ENCODE data around the gene RPL18A. TPM values are rescaled to one million over a fixed set of nuclear protein-coding genes. Genes with fewer than 3 reads are reported as not detected.

The RPL18A gene
- total and polyA plus RNA-seq, 2 of the 13 experiments (the other 11 are each of a cell fraction or from before 2014, with no cell fraction given) = 1,471 to 2,004 TPM

DNA sequence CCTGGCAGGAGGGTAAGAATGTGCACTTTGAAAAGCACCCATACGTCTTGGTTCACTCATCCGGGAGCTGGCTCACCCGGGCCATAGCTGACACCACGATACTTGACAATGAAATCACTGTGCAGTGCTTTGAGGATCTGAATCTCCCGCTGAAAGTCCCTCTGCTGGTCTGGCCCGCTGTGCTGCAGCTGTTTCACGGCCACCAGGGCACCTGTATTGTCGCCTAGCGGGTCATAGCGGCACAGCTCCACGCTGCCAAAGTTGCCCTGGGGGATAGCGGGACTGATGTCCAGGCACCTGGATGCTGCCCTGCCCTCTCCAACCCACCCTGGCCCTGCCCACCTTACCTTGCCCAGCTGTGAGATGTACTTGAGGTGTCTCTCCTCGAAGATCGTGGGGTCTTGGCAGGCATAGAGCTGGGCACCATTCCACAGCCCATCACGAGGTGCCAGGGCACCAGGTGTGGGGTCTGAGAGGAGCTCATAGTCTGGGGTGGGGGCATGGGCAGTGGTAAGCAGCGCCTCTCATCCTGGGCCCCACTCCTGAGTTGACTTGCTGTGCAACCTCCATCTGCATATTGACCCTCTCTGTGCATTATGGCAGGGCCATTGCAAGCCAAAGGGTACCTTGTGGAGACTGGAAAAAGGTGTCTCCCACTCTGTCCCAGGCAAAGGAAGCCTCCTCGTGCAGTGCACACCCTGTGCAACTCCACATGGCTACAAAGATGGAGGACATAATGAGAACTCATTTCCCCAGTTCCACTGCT, 27.1 kb upstream of the RPL18A start:
- H3K4me1 ChIP-seq (ENCODE audit: insufficient read depth, low read length) = no peaks in the 10 kb centered on the region
- no peaks in the 10 kb centered on the region for H3K79me2 ChIP-seq (ENCODE audit: insufficient read depth, low read length)
- ChIA-PET POLR2A (no interaction called here), CTCF (ENCODE audit: low intra/inter-chr PET ratio, low total read pairs) (no interaction called here)
- no peak overlapping the region for H3K4me2 ChIP-seq (ENCODE audit: low read depth, low read length)
- no peaks in the 10 kb centered on the region for H4K20me1 ChIP-seq (ENCODE audit: insufficient read depth, low read length)
- in situ Hi-C loops (cut with HindIII; ENCODE audit: extremely low pct_ligation_motif_present, low pct_unique_long_range_greater_than_20kb) (no loop called here), intact Hi-C loops (cut with micrococcal nuclease; ENCODE audit: unreplicated experiment) (no loop called here)
- WGBS (ENCODE audit: low lambda C conversion rate) = 88% methylated on average over 15 of the region's 17 CpGs
- H3K27ac ChIP-seq (ENCODE audit: extremely low read length, insufficient read depth, low read length) = no peak overlapping the region
- no peak overlapping the region for H3K4me3 ChIP-seq (replicated peaks in 1 of 3; ENCODE audit: insufficient read depth in 1 of 3, low read depth in 2 of 3, low read length in 3 of 3)
- ATAC-seq (no peak), DNase-seq (ENCODE audit: low spot score) (no peak), FAIRE-seq (no peak)
- no peaks in the 10 kb centered on the region for H3K27me3 ChIP-seq (ENCODE audit: control insufficient read depth in 1 of 2, insufficient read depth in 2 of 2, low read length in 2 of 2)
- H2AFZ ChIP-seq (ENCODE audit: low read length) = no peak overlapping the region
- H3K9ac ChIP-seq (ENCODE audit: insufficient read depth, low read depth, low read length) = no peak overlapping the region
- H3K9me3 ChIP-seq (ENCODE audit: low read length) = no peaks in the 10 kb centered on the region
- no TSS peak for BruUV-seq (replicated peaks)
- no peaks in the 10 kb centered on the region; a peak in 3 of 5 replicates for H3K36me3 ChIP-seq (replicated peaks in 1 of 2; ENCODE audit: control insufficient read depth in 1 of 2, insufficient read depth in 2 of 2, low read length in 2 of 2)
- TF ChIP-seq ZNF337 (CRISPR knock-in tag; IDR thresholded peaks at IDR 0.05; ENCODE audit: borderline replicate concordance, low read depth) (no peak), ZZZ3 (CRISPR knock-in tag; IDR thresholded peaks at IDR 0.05; ENCODE audit: borderline replicate concordance) (no peak), NR1H2 (CRISPR knock-in tag; IDR thresholded peaks at IDR 0.05; ENCODE audit: borderline replicate concordance, low read depth) (no peak), AGO2 (optimal IDR thresholded peaks at IDR 0.05; ENCODE audit: low read depth, low read length) (peak; percentile 45), ZNF251 (CRISPR knock-in tag; IDR thresholded peaks at IDR 0.05) (no peak), SIN3B (IDR thresholded peaks at IDR 0.05; ENCODE audit: low read length) (no peak), DPF2 (CRISPR knock-in tag; IDR thresholded peaks at IDR 0.05; ENCODE audit: borderline replicate concordance, low read depth) (no peak), SP4 (CRISPR knock-in tag; IDR thresholded peaks at IDR 0.05) (no peak), ZNF605 (CRISPR knock-in tag; IDR thresholded peaks at IDR 0.05) (no peak), ZNF841 (CRISPR knock-in tag; IDR thresholded peaks at IDR 0.05; ENCODE audit: borderline replicate concordance) (no peak), KLF9 (CRISPR knock-in tag; IDR thresholded peaks at IDR 0.05; ENCODE audit: low read depth) (no peak), TAF1 (CRISPR knock-in tag; IDR thresholded peaks at IDR 0.05) (no peak), ZNF768 (CRISPR knock-in tag; IDR thresholded peaks at IDR 0.05) (peak; percentile 92), HOXA9 (CRISPR knock-in tag; IDR thresholded peaks at IDR 0.05; ENCODE audit: borderline replicate concordance) (no peak), ZNF12 (CRISPR knock-in tag; IDR thresholded peaks at IDR 0.05) (no peak), MEF2D (CRISPR knock-in tag; IDR thresholded peaks at IDR 0.05) (no peak), HMG20A (CRISPR knock-in tag; IDR thresholded peaks at IDR 0.05; ENCODE audit: borderline replicate concordance) (no peak), ZC3H4 (CRISPR knock-in tag; IDR thresholded peaks at IDR 0.05; ENCODE audit: borderline replicate concordance) (no peak), CREB1 (IDR thresholded peaks at IDR 0.05) (no peak), CREB1 (CRISPR knock-in tag; IDR thresholded peaks at IDR 0.05) (no peak)
- TF ChIP-seq, protein P1, sequence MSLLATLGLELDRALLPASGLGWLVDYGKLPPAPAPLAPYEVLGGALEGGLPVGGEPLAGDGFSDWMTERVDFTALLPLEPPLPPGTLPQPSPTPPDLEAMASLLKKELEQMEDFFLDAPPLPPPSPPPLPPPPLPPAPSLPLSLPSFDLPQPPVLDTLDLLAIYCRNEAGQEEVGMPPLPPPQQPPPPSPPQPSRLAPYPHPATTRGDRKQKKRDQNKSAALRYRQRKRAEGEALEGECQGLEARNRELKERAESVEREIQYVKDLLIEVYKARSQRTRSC (CRISPR knock-in tag; IDR thresholded peaks at IDR 0.05; ENCODE audit: low read depth) = no peak
- TF ChIP-seq, protein P2, sequence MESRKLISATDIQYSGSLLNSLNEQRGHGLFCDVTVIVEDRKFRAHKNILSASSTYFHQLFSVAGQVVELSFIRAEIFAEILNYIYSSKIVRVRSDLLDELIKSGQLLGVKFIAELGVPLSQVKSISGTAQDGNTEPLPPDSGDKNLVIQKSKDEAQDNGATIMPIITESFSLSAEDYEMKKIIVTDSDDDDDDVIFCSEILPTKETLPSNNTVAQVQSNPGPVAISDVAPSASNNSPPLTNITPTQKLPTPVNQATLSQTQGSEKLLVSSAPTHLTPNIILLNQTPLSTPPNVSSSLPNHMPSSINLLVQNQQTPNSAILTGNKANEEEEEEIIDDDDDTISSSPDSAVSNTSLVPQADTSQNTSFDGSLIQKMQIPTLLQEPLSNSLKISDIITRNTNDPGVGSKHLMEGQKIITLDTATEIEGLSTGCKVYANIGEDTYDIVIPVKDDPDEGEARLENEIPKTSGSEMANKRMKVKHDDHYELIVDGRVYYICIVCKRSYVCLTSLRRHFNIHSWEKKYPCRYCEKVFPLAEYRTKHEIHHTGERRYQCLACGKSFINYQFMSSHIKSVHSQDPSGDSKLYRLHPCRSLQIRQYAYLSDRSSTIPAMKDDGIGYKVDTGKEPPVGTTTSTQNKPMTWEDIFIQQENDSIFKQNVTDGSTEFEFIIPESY (CRISPR knock-in tag; IDR thresholded peaks at IDR 0.05) = peak; percentile 79

All from HepG2 (cell line).